Muscle layer of colon (tissue), 2 donors: ENCODE results near the gene DMD.

Source experiments
- H3K27ac ChIP-seq: one replicate; pipeline ENCODE4 v1.7.0; 2013; ENCODE audit warnings: low read depth, mild to moderate bottlenecking, low read length, moderate library complexity
- H3K27me3 ChIP-seq, 2 donors: one replicate each; pipeline ENCODE4 v1.7.0; 2013; ENCODE audit warnings: low read length in 2 of 2, mild to moderate bottlenecking in 2 of 2; ENCODE audit not compliant: insufficient read depth in 2 of 2, control insufficient read depth in 1 of 2
- H3K36me3 ChIP-seq: one replicate; pipeline ENCODE4 v1.7.0; 2013; ENCODE audit warnings: mild to moderate bottlenecking, low read length; ENCODE audit not compliant: insufficient read depth
- H3K4me1 ChIP-seq: one replicate; pipeline ENCODE4 v1.7.0; 2013; ENCODE audit warnings: mild to moderate bottlenecking, low read length; ENCODE audit not compliant: insufficient read depth
- H3K4me3 ChIP-seq, 2 donors: one replicate each; pipeline ENCODE4 v1.7.0; 2013; ENCODE audit warnings: low read length in 2 of 2, low read depth in 1 of 2, mild to moderate bottlenecking in 1 of 2, moderate library complexity in 1 of 2
- H3K9ac ChIP-seq: one replicate; pipeline ENCODE4 v1.7.0; 2013; ENCODE audit warnings: low read length
- H3K9me3 ChIP-seq: one replicate; pipeline ENCODE4 v1.7.0; 2013; ENCODE audit warnings: mild to moderate bottlenecking, low read length
- donor health status: abdominal sarcoma.
- donor health status: Adenocarcinoma of cecum.

The DMD gene

DNA sequence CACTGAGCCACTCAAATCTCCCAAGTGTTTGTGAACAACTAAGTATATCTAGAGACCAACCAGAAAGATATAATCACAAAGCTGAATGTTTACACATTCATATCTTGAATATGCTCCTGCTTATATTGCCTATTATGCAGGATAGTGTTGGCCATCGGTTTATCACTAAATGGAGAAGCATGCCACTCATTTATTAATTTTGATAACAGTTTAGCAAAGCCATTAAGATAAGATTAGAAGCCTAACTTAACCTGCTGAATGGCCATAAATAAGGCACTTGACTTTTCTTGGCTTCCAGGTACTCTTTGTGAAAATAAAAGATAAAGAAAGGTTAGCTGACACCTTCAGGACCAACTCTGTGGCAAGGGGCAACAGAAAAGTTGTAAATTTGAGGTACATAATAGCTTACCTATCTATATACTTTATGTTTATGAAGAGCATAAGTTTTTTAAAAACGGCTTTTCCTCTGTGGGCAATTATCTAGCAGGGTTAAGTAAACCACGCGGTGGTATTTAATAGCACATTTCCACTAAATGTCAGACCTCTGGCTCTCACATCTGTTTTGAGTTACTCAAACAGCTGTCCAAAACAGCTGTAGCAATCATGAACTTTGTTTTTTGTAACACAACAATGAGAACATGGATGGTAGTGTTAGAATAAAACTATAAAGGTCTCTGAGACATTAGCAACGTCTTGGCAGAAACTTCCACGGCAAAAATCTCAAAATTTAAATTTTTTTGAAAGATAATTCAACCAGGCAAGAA, 2080.7 kb downstream of the DMD start:
- Histone ChIP-seq H3K9ac (no peak overlapping the region), H3K9me3 (no peaks in the 10 kb centered on the region), H3K4me3 (no peak overlapping the region), H3K4me1 (no peaks in the 10 kb centered on the region), H3K36me3 (peaks cover 10% of the 10 kb centered on the region), H3K27me3 (no peaks in the 10 kb centered on the region), H3K27ac (no peak overlapping the region)

- no peak overlapping the region for H3K9ac ChIP-seq
- H3K36me3 ChIP-seq = peaks cover 9% of the 10 kb centered on the region
Measured at GRCh38 chrX:31128855-31129254, 2082.5 kb downstream of the DMD start.

GRCh38 chrX:31127716-31128115, 2083.6 kb downstream of the DMD start:
- Histone ChIP-seq H3K27ac (no peak overlapping the region), H3K36me3 (peaks cover 4% of the 10 kb centered on the region), H3K4me3 (no peak overlapping the region)

More at GRCh38 chrX:31128855-31129254, 2082.5 kb downstream of the DMD start:
- Histone ChIP-seq H3K4me3 (no peak overlapping the region), H3K9me3 (no peaks in the 10 kb centered on the region), H3K27ac (no peak overlapping the region), H3K4me1 (no peaks in the 10 kb centered on the region), H3K27me3 (no peaks in the 10 kb centered on the region)

DNA sequence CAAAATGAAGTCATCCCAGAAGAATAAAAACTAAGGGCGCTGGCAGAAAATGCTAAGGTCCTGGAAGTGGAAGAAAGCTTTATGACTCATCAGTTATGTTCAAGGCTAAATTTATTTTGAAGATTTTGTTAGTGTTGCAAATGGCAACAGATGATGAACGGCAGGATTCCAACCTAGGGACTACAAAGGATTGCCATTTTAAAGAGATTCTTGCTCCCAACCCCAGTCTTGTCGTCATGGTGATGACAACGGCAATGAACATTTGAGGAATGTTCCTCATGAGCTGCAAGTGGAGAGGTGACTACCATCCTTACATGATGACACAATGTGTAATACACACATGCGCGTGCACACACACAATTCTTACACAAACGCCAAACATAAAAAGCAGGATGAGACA, 2085.1 kb downstream of the DMD start:
- H3K9me3 ChIP-seq = no peaks in the 10 kb centered on the region
- H3K27me3 ChIP-seq = no peaks in the 10 kb centered on the region
- no peak overlapping the region for H3K4me3 ChIP-seq
- H3K4me1 ChIP-seq = no peaks in the 10 kb centered on the region
- no peak overlapping the region for H3K9ac ChIP-seq
- no peak overlapping the region for H3K27ac ChIP-seq
- peaks cover 6% of the 10 kb centered on the region for H3K36me3 ChIP-seq

More at GRCh38 chrX:31127716-31128115, 2083.6 kb downstream of the DMD start:
- Histone ChIP-seq H3K27me3 (no peaks in the 10 kb centered on the region), H3K9ac (no peak overlapping the region), H3K4me1 (no peaks in the 10 kb centered on the region), H3K9me3 (no peaks in the 10 kb centered on the region)

GRCh38 chrX:31124536-31124935, 2086.8 kb downstream of the DMD start:
- no peaks in the 10 kb centered on the region for H3K27me3 ChIP-seq
- no peaks in the 10 kb centered on the region for H3K4me1 ChIP-seq
- H3K4me3 ChIP-seq = no peak overlapping the region
- no peak overlapping the region for H3K27ac ChIP-seq
- H3K9me3 ChIP-seq = no peaks in the 10 kb centered on the region
- no peak overlapping the region for H3K9ac ChIP-seq
- peaks cover 6% of the 10 kb centered on the region for H3K36me3 ChIP-seq

DNA sequence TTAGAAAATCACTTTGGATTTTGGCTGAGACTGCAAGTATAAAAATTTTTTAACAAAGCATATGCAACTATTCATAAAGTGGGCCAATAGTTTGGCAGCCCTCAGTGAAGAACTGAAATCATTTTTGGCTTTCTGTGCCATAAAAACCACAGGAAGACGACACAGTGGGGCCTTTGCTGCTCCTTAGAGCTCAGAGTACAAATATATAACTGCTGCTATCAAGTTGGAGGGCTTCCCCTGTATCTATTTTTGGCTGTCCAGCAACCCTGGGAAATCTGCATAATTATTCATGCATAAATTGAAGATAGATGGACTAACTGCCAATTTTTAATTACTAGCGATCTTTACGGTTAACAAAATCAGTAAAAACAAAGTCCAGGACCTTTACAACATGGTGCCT, 2088.0 kb downstream of the DMD start:
- no peak overlapping the region for H3K27ac ChIP-seq

GRCh38 chrX:31117266-31117665, 2094.1 kb downstream of the DMD start:
- no peak overlapping the region for H3K27ac ChIP-seq
- no peaks in the 10 kb centered on the region for H3K4me1 ChIP-seq
- H3K27me3 ChIP-seq = no peaks in the 10 kb centered on the region
- peaks cover 6% of the 10 kb centered on the region for H3K36me3 ChIP-seq
- H3K9me3 ChIP-seq = no peaks in the 10 kb centered on the region
- no peak overlapping the region for H3K4me3 ChIP-seq
- H3K9ac ChIP-seq = no peak overlapping the region

More for the DNA sequence above, 2088.0 kb downstream of the DMD start:
- H3K4me1 ChIP-seq = no peaks in the 10 kb centered on the region
- H3K9me3 ChIP-seq = no peaks in the 10 kb centered on the region
- H3K9ac ChIP-seq = no peak overlapping the region
- H3K4me3 ChIP-seq = no peak overlapping the region
- H3K27me3 ChIP-seq = no peaks in the 10 kb centered on the region
- peaks cover 6% of the 10 kb centered on the region for H3K36me3 ChIP-seq

GRCh38 chrX:31115398-31115797, 2096.0 kb downstream of the DMD start:
- H3K9ac ChIP-seq = no peak overlapping the region
- H3K4me3 ChIP-seq = no peak overlapping the region
- no peaks in the 10 kb centered on the region for H3K36me3 ChIP-seq
- H3K27ac ChIP-seq = no peak overlapping the region
- H3K9me3 ChIP-seq = no peaks in the 10 kb centered on the region
- no peaks in the 10 kb centered on the region for H3K4me1 ChIP-seq
- H3K27me3 ChIP-seq = no peaks in the 10 kb centered on the region

DNA sequence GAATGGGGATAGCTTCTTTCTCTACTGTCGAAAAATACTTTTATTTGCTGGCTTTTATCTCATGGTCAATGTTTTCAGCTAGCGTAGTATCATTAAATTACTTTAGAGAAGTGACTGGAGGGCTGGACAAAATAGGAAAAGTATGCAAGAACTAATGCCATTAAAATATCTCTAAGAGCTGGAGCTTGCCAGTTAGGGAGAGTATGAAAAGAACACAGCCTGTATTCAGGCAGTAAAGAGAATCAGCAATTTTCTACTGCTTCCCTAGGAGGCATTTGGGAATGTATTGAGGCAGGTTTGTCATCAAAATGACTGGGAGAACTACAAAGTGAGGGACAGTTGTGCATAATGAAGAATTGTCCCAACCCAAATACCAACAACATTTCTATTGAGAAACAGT, 2096.5 kb downstream of the DMD start:
- Histone ChIP-seq H3K36me3 (no peaks in the 10 kb centered on the region), H3K9ac (no peak overlapping the region), H3K9me3 (no peaks in the 10 kb centered on the region), H3K27me3 (no peaks in the 10 kb centered on the region), H3K27ac (no peak overlapping the region), H3K4me1 (no peaks in the 10 kb centered on the region), H3K4me3 (no peak overlapping the region)

DNA sequence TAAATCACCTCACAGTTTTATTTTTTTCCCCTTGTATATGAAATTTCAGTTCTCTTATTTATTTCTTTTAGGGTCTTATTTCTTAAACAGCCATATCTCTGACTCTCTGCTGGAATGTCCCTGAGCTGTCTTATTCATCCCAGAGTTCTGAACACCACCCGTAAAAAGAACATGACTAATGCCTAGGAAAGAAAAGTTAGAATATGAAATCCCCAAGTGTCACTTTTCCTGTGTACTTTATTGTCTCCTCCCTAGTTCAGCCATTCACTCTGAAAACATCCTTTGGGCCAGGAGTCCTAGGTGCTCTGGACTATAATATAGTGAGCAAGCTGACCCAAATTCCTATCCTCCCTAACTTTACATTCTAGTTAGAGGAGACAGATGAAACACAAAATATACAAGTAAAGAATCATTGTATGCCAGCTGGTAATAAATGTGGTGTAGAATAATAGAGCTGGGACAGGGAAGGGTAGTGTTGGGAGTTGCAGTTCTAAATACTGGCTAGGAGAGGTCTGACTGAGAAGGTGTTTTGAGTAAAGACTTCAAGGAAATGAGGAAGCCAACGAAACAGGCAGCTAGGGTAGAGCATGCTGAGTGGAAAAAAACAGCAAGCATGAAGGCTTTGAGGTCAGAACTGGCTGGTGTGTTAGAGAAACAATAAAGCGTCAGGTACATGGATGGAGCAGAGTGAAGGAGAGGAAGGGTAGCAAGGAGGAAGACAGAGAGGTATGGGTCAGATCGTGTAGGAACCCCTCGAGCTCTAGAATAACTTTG, 2098.9 kb downstream of the DMD start:
- H3K4me3 ChIP-seq = no peak overlapping the region
- H3K27ac ChIP-seq = no peak overlapping the region
- H3K9ac ChIP-seq = no peak overlapping the region
- no peaks in the 10 kb centered on the region for H3K27me3 ChIP-seq
- H3K36me3 ChIP-seq = no peaks in the 10 kb centered on the region
- no peaks in the 10 kb centered on the region for H3K4me1 ChIP-seq
- H3K9me3 ChIP-seq = no peaks in the 10 kb centered on the region

- Histone ChIP-seq H3K4me3 (no peak overlapping the region), H3K9me3 (no peaks in the 10 kb centered on the region), H3K4me1 (no peaks in the 10 kb centered on the region)
Measured at GRCh38 chrX:31110657-31111056, 2100.7 kb downstream of the DMD start.

More at GRCh38 chrX:31110657-31111056, 2100.7 kb downstream of the DMD start:
- Histone ChIP-seq H3K27me3 (no peaks in the 10 kb centered on the region), H3K9ac (no peak overlapping the region), H3K27ac (no peak overlapping the region), H3K36me3 (no peaks in the 10 kb centered on the region)
